ENCODE measurements around the gene NADK. TPM values are rescaled to one million over a fixed set of nuclear protein-coding genes. Genes with fewer than 3 reads are reported as not detected.

Gene NADK
- total and polyA plus RNA-seq, 2 of the 13 experiments (the other 11 are each of a cell fraction or from before 2014, with no cell fraction given): 56.6 to 60.1 TPM

DNA sequence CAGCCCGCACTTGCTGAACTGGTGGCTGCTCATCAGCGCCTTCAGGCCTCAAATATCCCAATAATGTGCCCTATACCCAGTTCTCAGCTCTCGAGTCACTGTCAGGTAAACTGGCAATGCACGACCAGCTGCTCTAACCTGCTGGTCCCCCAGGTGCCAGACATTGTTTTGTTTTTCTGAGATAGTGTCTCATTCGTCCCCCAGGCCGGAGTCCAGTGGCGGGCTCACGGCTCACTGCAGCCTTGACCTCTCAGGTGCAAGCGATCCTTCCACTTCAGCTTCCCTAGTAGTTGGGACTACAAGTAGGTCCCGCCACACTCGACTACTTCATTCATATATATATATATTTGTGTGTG, 1.0 kb upstream of the NADK start (continued):
- TF ChIP-seq, protein P1, sequence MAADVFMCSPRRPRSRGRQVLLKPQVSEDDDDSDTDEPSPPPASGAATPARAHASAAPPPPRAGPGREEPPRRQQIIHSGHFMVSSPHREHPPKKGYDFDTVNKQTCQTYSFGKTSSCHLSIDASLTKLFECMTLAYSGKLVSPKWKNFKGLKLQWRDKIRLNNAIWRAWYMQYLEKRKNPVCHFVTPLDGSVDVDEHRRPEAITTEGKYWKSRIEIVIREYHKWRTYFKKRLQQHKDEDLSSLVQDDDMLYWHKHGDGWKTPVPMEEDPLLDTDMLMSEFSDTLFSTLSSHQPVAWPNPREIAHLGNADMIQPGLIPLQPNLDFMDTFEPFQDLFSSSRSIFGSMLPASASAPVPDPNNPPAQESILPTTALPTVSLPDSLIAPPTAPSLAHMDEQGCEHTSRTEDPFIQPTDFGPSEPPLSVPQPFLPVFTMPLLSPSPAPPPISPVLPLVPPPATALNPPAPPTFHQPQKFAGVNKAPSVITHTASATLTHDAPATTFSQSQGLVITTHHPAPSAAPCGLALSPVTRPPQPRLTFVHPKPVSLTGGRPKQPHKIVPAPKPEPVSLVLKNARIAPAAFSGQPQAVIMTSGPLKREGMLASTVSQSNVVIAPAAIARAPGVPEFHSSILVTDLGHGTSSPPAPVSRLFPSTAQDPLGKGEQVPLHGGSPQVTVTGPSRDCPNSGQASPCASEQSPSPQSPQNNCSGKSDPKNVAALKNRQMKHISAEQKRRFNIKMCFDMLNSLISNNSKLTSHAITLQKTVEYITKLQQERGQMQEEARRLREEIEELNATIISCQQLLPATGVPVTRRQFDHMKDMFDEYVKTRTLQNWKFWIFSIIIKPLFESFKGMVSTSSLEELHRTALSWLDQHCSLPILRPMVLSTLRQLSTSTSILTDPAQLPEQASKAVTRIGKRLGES (CRISPR knock-in tag; IDR thresholded peaks at IDR 0.05; ENCODE audit: borderline replicate concordance): no peak
- TF ChIP-seq NCOA5 (CRISPR knock-in tag; IDR thresholded peaks at IDR 0.05): no peak
- TF ChIP-seq, protein P2, sequence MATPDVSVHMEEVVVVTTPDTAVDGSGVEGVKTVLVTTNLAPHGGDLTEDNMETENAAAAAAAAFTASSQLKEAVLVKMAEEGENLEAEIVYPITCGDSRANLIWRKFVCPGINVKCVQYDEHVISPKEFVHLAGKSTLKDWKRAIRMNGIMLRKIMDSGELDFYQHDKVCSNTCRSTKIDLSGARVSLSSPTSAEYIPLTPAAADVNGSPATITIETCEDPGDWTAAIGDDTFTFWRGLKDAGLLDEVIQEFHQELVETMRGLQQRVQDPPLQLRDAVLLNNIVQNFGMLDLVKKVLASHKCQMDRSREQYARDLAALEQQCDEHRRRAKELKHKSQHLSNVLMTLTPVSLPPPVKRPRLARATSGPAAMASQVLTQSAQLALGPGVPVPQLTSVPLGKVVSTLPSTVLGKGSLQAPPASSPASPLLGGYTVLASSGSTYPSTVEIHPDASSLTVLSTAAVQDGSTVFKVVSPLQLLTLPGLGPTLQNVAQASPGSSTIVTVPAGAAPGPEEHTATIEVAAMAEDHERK (CRISPR knock-in tag; IDR thresholded peaks at IDR 0.05; ENCODE audit: low read depth): no peak
- TF ChIP-seq, protein P3, sequence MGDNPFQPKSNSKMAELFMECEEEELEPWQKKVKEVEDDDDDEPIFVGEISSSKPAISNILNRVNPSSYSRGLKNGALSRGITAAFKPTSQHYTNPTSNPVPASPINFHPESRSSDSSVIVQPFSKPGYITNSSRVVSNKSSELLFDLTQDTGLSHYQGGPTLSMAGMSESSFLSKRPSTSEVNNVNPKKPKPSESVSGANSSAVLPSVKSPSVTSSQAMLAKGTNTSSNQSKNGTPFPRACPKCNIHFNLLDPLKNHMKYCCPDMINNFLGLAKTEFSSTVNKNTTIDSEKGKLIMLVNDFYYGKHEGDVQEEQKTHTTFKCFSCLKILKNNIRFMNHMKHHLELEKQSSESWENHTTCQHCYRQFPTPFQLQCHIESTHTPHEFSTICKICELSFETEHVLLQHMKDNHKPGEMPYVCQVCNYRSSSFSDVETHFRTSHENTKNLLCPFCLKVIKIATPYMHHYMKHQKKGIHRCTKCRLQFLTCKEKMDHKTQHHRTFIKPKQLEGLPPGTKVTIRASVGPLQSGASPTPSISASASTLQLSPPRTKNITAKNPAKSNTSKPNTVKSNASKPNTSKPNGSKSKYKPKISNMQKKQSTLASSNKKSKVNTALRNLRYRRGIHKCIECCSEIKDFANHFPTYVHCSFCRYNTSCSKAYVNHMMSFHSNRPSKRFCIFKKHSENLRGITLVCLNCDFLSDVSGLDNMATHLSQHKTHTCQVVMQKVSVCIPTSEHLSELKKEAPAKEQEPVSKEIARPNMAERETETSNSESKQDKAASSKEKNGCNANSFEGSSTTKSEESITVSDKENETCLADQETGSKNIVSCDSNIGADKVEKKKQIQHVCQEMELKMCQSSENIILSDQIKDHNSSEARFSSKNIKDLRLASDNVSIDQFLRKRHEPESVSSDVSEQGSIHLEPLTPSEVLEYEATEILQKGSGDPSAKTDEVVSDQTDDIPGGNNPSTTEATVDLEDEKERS (CRISPR knock-in tag; IDR thresholded peaks at IDR 0.05): no peak
- TF ChIP-seq, protein P4, sequence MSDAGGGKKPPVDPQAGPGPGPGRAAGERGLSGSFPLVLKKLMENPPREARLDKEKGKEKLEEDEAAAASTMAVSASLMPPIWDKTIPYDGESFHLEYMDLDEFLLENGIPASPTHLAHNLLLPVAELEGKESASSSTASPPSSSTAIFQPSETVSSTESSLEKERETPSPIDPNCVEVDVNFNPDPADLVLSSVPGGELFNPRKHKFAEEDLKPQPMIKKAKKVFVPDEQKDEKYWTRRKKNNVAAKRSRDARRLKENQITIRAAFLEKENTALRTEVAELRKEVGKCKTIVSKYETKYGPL (CRISPR knock-in tag; IDR thresholded peaks at IDR 0.05): no peak
- TF ChIP-seq ZSCAN22 (CRISPR knock-in tag; IDR thresholded peaks at IDR 0.05): no peak
- no peak for TF ChIP-seq IKZF4 (CRISPR knock-in tag; IDR thresholded peaks at IDR 0.05; ENCODE audit: borderline replicate concordance, low read depth, not compliant biosample characterization)

Data from HepG2 (cell line).